HG03460 (cell line): ENCODE measurements around the gene BANP.

Experiments used
- ATAC-seq: cut with Tn5 transposase; IDR thresholded peaks from one replicate; pipeline ENCODE4 v1.9.1; 2021; ENCODE audit not compliant: unreplicated experiment

Gene BANP

GRCh38 chr16:87948735-87949070 is 2.5 kb upstream of the BANP start:
- no peak for ATAC-seq

GRCh38 chr16:87949071-87949744 is 2.0 kb upstream of the BANP start:
- no peak for ATAC-seq

- ATAC-seq = peak; percentile 6
These were observed 611 bp downstream of the BANP start for GRCh38 chr16:87951552-87952538.

- ATAC-seq = no peak
These were observed 1.5 kb downstream of the BANP start for GRCh38 chr16:87952751-87953150.

- no peak for ATAC-seq
These were observed 2.3 kb downstream of the BANP start for GRCh38 chr16:87953308-87954215.

- ATAC-seq = no peak
These were observed 3.1 kb downstream of the BANP start for GRCh38 chr16:87954361-87954760.

GRCh38 chr16:87954826-87955225 is 3.6 kb downstream of the BANP start:
- no peak for ATAC-seq

- ATAC-seq = no peak
These were observed 4.3 kb downstream of the BANP start for GRCh38 chr16:87955302-87956097.

- ATAC-seq = no peak
These were observed 4.8 kb downstream of the BANP start for GRCh38 chr16:87956098-87956364.

- ATAC-seq = peak; percentile 32
These were observed 5.4 kb downstream of the BANP start for GRCh38 chr16:87956365-87957231.

- ATAC-seq = no peak
These were observed 6.3 kb downstream of the BANP start for GRCh38 chr16:87957296-87958094.

GRCh38 chr16:87958632-87959031 is 7.4 kb downstream of the BANP start:
- no peak for ATAC-seq

GRCh38 chr16:87959391-87959990 is 8.3 kb downstream of the BANP start:
- ATAC-seq = no peak

GRCh38 chr16:87960296-87960695 is 9.1 kb downstream of the BANP start:
- no peak for ATAC-seq

- no peak for ATAC-seq
These were observed 9.6 kb downstream of the BANP start for GRCh38 chr16:87960852-87961251.

GRCh38 chr16:87961623-87962022 is 10.4 kb downstream of the BANP start:
- no peak for ATAC-seq

GRCh38 chr16:87963400-87963799 is 12.2 kb downstream of the BANP start:
- no peak for ATAC-seq

- no peak for ATAC-seq
These were observed 12.9 kb downstream of the BANP start for GRCh38 chr16:87964049-87964659.
